Left kidney (tissue), 2 donors: Measurements from ENCODE around the gene HIVEP3. TPM values are rescaled to one million over a fixed set of nuclear protein-coding genes. Genes with fewer than 3 reads are reported as not detected.

Experiments used
- DNase-seq: peaks from one replicate; pipeline ENCODE4 v3.0.0-alpha.2; 2013
- polyA plus RNA-seq: library from polyadenylated mRNA; unstranded; fragments of 120-200 nt; gene quantifications from one replicate; pipeline ENCODE4 v1.2.1, GENCODE V29; 2013; ENCODE audit not compliant: insufficient read length

Gene HIVEP3
- polyA plus RNA-seq, 1 donor = 4.0 TPM

GRCh38 chr1:41464885-41465284 is 453.8 kb downstream of the HIVEP3 start:
- DNase-seq = no peak

- DNase-seq = no peak
These were observed 455.2 kb downstream of the HIVEP3 start for GRCh38 chr1:41463516-41463915.

- DNase-seq = no peak
These were observed 456.1 kb downstream of the HIVEP3 start for GRCh38 chr1:41462680-41463004.

GRCh38 chr1:41461790-41462679 is 456.7 kb downstream of the HIVEP3 start:
- DNase-seq = no peak

GRCh38 chr1:41456847-41457540 is 461.7 kb downstream of the HIVEP3 start:
- DNase-seq = no peak

Other genes starting within 250 kb of the HIVEP3 start
- not detected for gene GUCA2B, start 234.5 kb upstream of the HIVEP3 start, polyA plus RNA-seq
- not detected for gene GUCA2A, start 245.8 kb upstream of the HIVEP3 start, polyA plus RNA-seq